Activated T-helper 2 cell treated with anti-CD3 and anti-CD28 coated beads, Interferon-gamma antibody, Interleukin-2, Interleukin-4, amounts not matched to agents 10 μg/mL and 5 μg/mL and 100 μg/mL, durations not matched to agents 14 hours and 24 hours and 36 hours (primary cell): ENCODE measurements around the gene BDKRB2. TPM values are rescaled to one million over a fixed set of nuclear protein-coding genes. Genes with fewer than 3 reads are reported as not detected.

ENCODE experiments used
- DNase-seq: peaks from one replicate; pipeline ENCODE4 v3.0.0; 2021; ENCODE audit warnings: low spot score
- H3K27ac Mint-ChIP-seq: one replicate; pipeline ENCODE4 v1.8.0; 2021; ENCODE audit warnings: mixed read lengths
- H3K27me3 Mint-ChIP-seq: one replicate; pipeline ENCODE4 v1.8.0; 2021; ENCODE audit warnings: low read depth, mixed read lengths
- H3K36me3 Mint-ChIP-seq: one replicate; pipeline ENCODE4 v1.8.0; 2021; ENCODE audit warnings: low read depth, mixed read lengths
- H3K4me1 Mint-ChIP-seq: one replicate; pipeline ENCODE4 v1.8.0; 2021; ENCODE audit warnings: low read depth, mixed read lengths
- H3K4me3 Mint-ChIP-seq: one replicate; pipeline ENCODE4 v1.8.0; 2021; ENCODE audit warnings: low read depth, mild to moderate bottlenecking, moderate library complexity, mixed read lengths
- H3K9me3 Mint-ChIP-seq: one replicate; pipeline ENCODE4 v1.8.0; 2021; ENCODE audit warnings: mixed read lengths
- intact Hi-C: fragments of 100-400 bp; cut with micrococcal nuclease; formaldehyde crosslinking; loops from one replicate; pipeline ENCODE4 v1.15.1; 2023
- total RNA-seq: library from RNA; stranded (reverse); gene quantifications from 2 replicates; pipeline ENCODE4 v1.2.3, GENCODE V29; 2022

The BDKRB2 gene
- not detected in 2 replicates for total RNA-seq

DNA sequence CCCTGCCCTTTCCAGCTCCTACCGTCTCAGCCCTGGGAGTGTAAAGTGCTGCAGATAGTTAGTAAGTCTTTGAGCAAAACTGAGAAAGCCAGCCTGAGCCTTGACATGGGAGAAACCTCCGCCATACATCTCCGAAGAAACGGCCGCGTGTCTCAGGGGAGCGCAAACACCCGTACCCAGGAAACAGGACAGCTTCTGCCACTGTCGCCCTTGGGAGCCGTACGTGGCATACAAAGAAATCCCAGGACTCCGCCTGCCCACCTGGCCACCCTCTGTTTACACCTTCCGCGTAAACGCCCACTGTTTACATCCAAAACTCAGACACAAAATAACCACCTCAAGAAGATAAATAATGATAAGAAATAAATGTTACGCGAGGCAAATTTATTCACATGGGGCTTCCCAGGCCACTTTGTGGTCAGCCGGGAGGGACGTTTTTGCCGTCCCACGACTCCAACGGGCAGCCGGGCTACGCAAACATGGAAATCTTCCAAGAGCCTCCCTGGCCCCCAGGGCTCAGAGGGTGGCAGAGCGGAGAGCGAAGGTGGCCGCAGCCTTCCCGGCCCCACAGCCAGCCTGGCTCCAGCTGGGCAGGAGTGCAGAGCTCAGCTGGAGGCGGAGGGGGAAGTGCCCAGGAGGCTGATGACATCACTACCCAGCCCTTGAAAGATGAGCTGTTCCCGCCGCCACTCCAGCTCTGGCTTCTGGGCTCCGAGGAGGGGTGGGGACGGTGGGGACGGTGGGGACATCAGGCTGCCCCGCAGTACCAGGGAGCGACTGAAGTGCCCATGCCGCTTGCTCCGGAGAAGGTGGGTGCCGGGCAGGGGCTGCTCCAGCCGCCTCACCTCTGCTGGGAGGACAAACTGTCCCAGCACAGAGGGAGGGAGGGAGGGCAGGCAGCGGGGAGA is at the start of gene BDKRB2:
BDKRB2 (plus strand) TSS at position 689 of the 908 bp plus-strand sequence. CDS start 32,269 bp downstream, outside the sequence.
- peaks cover 4% of the 10 kb centered on the region for H3K4me1 Mint-ChIP-seq
- no peaks in the 10 kb centered on the region for H3K36me3 Mint-ChIP-seq
- no peak within 1 kb of the TSS for H3K4me3 Mint-ChIP-seq
- H3K27me3 Mint-ChIP-seq: peaks cover 18% of the 10 kb centered on the region
- no peaks in the 10 kb centered on the region for H3K9me3 Mint-ChIP-seq
- H3K27ac Mint-ChIP-seq: no peak within 1 kb of the TSS
- intact Hi-C loops: no loop called here
- no peak for DNase-seq

GRCh38 chr14:96154900-96155299 is 49.7 kb upstream of the BDKRB2 start:
- Mint-ChIP-seq H3K27ac (no peak overlapping the region), H3K27me3 (no peaks in the 10 kb centered on the region), H3K9me3 (no peaks in the 10 kb centered on the region), H3K4me1 (no peaks in the 10 kb centered on the region), H3K36me3 (no peaks in the 10 kb centered on the region), H3K4me3 (no peak overlapping the region)
- DNase-seq: no peak
- intact Hi-C loops: no loop called here

DNA sequence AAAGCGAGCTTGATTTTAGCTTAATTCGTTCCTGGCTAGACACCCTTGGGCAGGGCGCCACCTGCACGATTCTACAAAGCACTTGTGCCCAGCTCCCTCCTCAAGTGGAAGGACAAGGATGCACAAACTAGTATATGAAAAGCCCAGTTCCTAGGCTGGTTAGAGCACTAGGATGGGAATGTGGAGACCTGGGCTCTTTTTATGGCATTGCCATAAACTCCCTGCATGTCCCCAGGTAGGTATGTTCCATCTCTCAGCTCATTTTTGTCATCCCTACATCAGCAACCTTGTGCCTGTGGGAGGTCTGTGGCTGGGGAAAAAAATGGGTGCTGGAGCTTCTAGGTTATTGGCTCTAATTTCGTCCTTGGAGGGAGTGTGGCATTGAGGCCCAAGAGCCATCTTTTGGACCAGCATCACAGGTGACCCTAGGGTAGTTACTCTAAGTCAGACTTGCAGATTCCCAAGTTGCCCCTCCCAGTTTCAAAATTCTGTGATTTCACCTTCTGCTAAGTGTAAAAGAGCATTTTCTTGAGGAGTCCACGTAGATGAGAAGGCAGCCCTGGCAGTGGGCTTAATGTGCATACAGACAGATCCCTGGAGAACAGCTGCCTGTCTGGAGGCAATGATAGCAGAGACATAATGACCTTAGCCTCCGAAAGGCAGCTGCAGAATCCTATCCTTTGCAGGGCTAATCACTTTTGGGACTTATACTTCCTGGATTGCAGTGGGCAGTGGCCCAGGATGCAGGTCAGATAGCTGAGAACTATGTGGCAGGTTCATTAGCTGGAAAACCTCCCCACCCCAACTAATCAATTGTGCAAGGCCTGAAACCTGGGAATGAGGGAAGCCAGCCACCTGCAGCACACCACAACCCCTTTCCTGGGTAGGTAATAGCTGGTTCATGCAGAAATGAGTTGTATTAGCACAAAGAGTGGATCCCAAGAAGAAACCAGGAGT is 47.6 kb upstream of the BDKRB2 start:
- intact Hi-C loops: no loop called here
- no peak overlapping the region for H3K27ac Mint-ChIP-seq
- DNase-seq: no peak
- no peak overlapping the region for H3K4me3 Mint-ChIP-seq
- no peaks in the 10 kb centered on the region for H3K27me3 Mint-ChIP-seq
- H3K36me3 Mint-ChIP-seq: no peaks in the 10 kb centered on the region
- H3K4me1 Mint-ChIP-seq: no peaks in the 10 kb centered on the region
- no peaks in the 10 kb centered on the region for H3K9me3 Mint-ChIP-seq

DNA sequence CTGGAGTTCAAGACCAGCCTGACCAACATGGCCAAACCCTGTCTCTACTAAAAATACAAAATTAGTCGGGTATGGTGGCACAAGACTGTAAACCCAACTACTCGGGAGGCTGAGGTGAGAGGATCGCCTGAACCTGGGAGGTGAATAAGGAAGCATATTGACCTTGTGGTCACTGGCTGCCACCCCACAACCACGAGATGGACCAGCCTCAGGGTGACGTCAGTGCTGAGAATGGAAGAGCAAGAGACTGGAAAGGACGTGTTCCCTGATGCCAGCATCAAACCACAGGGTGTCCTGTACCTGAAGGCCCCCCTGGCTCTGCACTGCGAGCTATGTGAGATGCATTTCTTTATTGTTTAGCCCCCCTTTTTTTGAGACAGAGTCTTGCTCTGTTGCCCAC is 45.9 kb upstream of the BDKRB2 start:
- no peak for DNase-seq
- Mint-ChIP-seq H3K4me1 (no peaks in the 10 kb centered on the region), H3K4me3 (no peak overlapping the region), H3K36me3 (no peaks in the 10 kb centered on the region), H3K9me3 (no peaks in the 10 kb centered on the region), H3K27me3 (no peaks in the 10 kb centered on the region), H3K27ac (no peak overlapping the region)
- intact Hi-C loops: no loop called here

DNA sequence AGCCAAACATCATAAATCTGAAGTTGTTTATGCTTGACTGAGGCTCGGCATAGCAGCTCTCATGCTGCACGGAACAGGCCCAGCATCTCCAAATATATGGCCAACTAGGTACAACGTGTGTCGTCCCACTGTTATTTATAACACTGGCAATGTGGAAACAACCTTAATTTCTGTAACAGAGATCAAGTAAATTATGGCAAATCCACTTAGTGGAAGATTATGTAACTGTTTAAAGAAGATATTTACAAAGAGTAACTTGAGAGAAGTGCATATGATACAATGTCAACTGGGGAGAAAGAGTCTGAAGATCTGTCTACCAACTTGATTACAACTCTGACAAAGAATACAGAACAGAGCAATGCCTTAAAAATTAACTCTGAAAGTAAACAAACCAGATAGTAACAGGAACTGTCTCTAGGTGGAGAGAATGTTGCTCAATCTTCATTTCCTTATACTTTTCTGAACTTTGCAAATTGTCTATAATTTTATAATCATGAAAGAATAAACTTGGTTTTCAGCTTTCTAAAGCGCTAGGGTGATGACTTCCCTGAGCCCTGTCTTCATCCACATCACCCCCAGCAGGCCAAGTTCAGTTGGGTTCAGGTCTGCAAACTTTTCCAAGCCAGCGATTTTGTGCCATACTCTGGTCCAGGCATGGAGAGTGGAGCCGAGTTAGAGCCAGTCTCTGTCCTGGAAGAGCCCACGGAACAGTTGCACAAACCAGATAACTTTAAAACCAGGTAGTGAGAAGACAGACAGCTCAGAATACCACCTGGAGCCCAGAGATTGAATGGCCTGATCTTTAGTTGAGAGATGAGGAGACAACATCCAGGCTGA is 44.3 kb upstream of the BDKRB2 start:
- Mint-ChIP-seq H3K27ac (no peak overlapping the region), H3K4me3 (no peak overlapping the region), H3K4me1 (no peaks in the 10 kb centered on the region), H3K36me3 (no peaks in the 10 kb centered on the region), H3K9me3 (no peaks in the 10 kb centered on the region), H3K27me3 (no peaks in the 10 kb centered on the region)
- DNase-seq: no peak
- intact Hi-C loops: no loop called here

DNA sequence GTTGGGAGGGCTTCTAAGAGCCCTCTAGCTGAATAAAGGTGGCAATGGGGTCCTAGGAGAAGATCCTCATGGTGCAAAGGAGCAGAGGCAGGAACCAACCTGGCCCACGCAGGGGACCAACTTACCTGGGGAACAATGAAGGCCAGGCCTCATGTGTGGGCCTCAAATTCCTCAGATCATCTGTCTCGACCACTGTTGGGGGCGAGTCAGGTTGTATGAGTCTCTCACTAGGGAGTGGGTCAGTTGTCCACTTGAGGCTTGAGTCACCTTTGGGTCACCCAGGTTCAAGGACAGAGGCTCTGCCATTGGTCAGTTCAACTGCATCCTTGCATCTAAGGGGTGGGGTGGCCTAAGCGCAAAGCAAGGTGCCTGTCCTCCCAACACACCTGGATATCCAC is 43.7 kb upstream of the BDKRB2 start:
- no peaks in the 10 kb centered on the region for H3K9me3 Mint-ChIP-seq
- H3K27me3 Mint-ChIP-seq: no peaks in the 10 kb centered on the region
- H3K27ac Mint-ChIP-seq: no peak overlapping the region

DNA sequence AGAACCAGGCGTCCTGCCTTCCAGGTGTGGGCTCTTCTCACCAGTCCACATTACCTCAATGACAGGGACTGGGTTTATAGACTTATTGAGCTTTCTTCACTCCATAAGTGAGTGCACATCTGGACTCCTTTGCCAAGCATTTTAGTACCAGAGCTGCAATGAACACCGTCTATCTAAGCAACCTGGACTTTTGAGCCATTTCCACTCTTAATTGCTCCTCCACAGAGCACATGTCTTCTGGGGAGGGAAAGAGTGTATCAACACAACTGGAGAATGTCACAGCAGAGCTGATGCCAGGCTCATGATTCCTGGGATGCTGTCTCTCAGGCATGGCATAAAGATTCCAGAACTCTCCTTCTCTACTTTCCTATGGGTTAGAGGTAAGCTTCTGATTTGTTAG is 43.0 kb upstream of the BDKRB2 start:
- H3K9me3 Mint-ChIP-seq: no peaks in the 10 kb centered on the region
- DNase-seq: no peak
- no peak overlapping the region for H3K4me3 Mint-ChIP-seq
- no peaks in the 10 kb centered on the region for H3K4me1 Mint-ChIP-seq
- no peaks in the 10 kb centered on the region for H3K36me3 Mint-ChIP-seq
- no peaks in the 10 kb centered on the region for H3K27me3 Mint-ChIP-seq
- intact Hi-C loops: no loop called here
- no peak overlapping the region for H3K27ac Mint-ChIP-seq

More for the DNA sequence above, 43.7 kb upstream of the BDKRB2 start:
- DNase-seq: no peak
- no peaks in the 10 kb centered on the region for H3K36me3 Mint-ChIP-seq
- no peaks in the 10 kb centered on the region for H3K4me1 Mint-ChIP-seq
- H3K4me3 Mint-ChIP-seq: no peak overlapping the region
- intact Hi-C loops: no loop called here

- no peak overlapping the region for H3K4me3 Mint-ChIP-seq
- intact Hi-C loops: no loop called here
- H3K27ac Mint-ChIP-seq: no peak overlapping the region
- no peak for DNase-seq
- no peaks in the 10 kb centered on the region for H3K9me3 Mint-ChIP-seq
- no peaks in the 10 kb centered on the region for H3K4me1 Mint-ChIP-seq
- no peaks in the 10 kb centered on the region for H3K27me3 Mint-ChIP-seq
- no peaks in the 10 kb centered on the region for H3K36me3 Mint-ChIP-seq
These were observed 42.4 kb upstream of the BDKRB2 start for GRCh38 chr14:96162265-96162664.

- no peak for DNase-seq
- H3K27ac Mint-ChIP-seq: no peak overlapping the region
- no peaks in the 10 kb centered on the region for H3K36me3 Mint-ChIP-seq
- H3K4me3 Mint-ChIP-seq: no peak overlapping the region
- H3K4me1 Mint-ChIP-seq: no peaks in the 10 kb centered on the region
- intact Hi-C loops: no loop called here
- no peaks in the 10 kb centered on the region for H3K27me3 Mint-ChIP-seq
- no peaks in the 10 kb centered on the region for H3K9me3 Mint-ChIP-seq
These were observed 41.9 kb upstream of the BDKRB2 start for GRCh38 chr14:96162741-96163140.

DNA sequence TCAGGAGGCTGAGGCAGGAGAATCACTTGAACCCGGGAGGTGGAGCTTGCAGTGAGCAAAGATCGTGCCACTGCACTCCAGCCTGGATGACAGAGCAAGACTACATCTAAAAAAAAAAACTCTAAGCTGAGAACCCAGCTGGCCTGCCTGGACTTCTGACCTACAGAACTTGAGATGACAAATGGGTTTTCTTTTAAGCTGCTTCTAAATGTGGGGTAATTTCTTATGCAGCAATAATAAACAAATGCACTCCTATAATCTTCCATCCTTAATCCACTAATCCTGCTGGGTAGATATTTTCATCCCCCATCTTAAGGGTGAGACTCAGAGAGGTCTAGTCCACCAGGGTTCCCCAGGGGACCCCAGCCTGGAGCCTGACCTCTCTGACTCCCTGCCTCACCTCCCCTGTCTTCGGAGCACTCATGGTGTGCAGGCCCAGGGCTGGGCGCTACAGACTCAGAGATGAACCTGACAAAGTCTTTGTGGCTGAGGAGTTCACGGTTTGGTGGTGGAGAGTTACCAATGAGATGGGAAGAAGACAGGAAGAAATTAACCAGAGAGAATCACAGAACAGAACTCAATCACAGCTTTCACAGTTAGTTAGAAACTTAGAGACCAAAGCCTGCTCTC is 39.7 kb upstream of the BDKRB2 start:
- no peaks in the 10 kb centered on the region for H3K9me3 Mint-ChIP-seq
- intact Hi-C loops: no loop called here
- no peaks in the 10 kb centered on the region for H3K36me3 Mint-ChIP-seq
- no peak overlapping the region for H3K4me3 Mint-ChIP-seq
- H3K27me3 Mint-ChIP-seq: no peaks in the 10 kb centered on the region
- no peak for DNase-seq
- H3K27ac Mint-ChIP-seq: no peak overlapping the region
- no peaks in the 10 kb centered on the region for H3K4me1 Mint-ChIP-seq

GRCh38 chr14:96165493-96166436 is 38.9 kb upstream of the BDKRB2 start:
- DNase-seq: no peak
- no peaks in the 10 kb centered on the region for H3K9me3 Mint-ChIP-seq
- intact Hi-C loops: no loop called here
- H3K27me3 Mint-ChIP-seq: no peaks in the 10 kb centered on the region
- no peak overlapping the region for H3K4me3 Mint-ChIP-seq
- H3K4me1 Mint-ChIP-seq: no peaks in the 10 kb centered on the region
- H3K27ac Mint-ChIP-seq: no peak overlapping the region
- no peaks in the 10 kb centered on the region for H3K36me3 Mint-ChIP-seq
